Transverse colon (tissue), 3 donors: ENCODE data around the gene LGALS9C.
"Not testable (repeated sequence)": the region's sequence is repeated elsewhere in the genome, so short reads cannot be mapped to it uniquely, and the experiment has no call there.

ENCODE experiments used
- EP300 ChIP-seq: sonication (generic); formaldehyde crosslinking; IDR thresholded peaks from one replicate; pipeline ENCODE4 v1.6.1; 2017; ENCODE audit warnings: antibody characterized with exemption, low read depth
- POLR2A ChIP-seq: fragments of 450-650 bp; IDR thresholded peaks from one replicate; pipeline ENCODE4 v1.6.1; 2016; ENCODE audit warnings: antibody characterized with exemption, mild to moderate bottlenecking, moderate library complexity
- TF ChIP-seq, protein P1 (sequence below), 5 experiments: fragments of 200-600 bp in 3 of 5; fragments of 450-650 bp in 2 of 5; sonication (generic) in 3 of 5; IDR thresholded peaks; 1 replicate in 2 of 5; 2 replicates in 3 of 5; pipeline ENCODE4 v1.5.1; 2016 to 2017; ENCODE audit warnings: antibody characterized with exemption in 5 of 5, inconsistent platforms in 3 of 5, mild to moderate bottlenecking in 2 of 5, moderate library complexity in 1 of 5

DNA sequence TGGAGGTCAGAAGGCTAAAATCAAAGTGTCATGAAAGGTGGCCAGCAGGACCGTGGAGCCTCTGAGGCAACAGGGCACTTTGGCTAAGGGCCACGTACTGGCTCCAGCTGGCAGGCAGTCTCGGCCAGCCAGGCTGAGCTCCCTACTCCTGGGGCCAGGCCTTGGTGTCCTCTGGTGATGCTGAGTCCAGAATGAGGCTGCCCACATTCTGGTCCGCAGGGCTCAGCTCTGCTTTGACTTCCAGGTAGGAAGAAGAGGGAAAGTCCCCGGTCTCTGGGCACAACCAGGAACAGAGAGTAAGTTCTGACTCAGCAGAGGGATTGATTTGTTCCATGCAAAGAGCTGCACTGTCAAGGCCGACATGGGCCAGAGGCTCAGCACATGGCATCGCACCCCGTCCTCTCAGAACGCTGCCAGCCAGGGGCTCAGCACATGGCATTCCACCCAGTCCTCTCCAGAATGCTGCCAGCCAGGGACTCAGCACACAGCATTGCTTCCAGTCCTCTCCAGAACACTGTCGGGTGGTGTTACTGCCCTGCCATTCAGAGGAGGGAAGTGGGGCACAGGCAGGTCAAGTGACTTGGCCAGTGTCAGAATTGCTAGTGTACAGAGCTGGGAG lies 2.5 kb downstream of the LGALS9C start:
- TF ChIP-seq, protein P1, sequence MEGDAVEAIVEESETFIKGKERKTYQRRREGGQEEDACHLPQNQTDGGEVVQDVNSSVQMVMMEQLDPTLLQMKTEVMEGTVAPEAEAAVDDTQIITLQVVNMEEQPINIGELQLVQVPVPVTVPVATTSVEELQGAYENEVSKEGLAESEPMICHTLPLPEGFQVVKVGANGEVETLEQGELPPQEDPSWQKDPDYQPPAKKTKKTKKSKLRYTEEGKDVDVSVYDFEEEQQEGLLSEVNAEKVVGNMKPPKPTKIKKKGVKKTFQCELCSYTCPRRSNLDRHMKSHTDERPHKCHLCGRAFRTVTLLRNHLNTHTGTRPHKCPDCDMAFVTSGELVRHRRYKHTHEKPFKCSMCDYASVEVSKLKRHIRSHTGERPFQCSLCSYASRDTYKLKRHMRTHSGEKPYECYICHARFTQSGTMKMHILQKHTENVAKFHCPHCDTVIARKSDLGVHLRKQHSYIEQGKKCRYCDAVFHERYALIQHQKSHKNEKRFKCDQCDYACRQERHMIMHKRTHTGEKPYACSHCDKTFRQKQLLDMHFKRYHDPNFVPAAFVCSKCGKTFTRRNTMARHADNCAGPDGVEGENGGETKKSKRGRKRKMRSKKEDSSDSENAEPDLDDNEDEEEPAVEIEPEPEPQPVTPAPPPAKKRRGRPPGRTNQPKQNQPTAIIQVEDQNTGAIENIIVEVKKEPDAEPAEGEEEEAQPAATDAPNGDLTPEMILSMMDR (IDR thresholded peaks at IDR 0.05): not testable (repeated sequence)
- TF ChIP-seq EP300, POLR2A: not testable (repeated sequence)
